HepG2 (cell line): ENCODE measurements around the gene POFUT2.

Experiments used
- EZH2 ChIP-seq: conservative IDR thresholded peaks from 2 replicates; pipeline ENCODE4 v1.6.1; 2012; ENCODE audit warnings: mild to moderate bottlenecking, low read depth, low read length, moderate library complexity
- ZNF256 ChIP-seq: sonication (generic); formaldehyde crosslinking; conservative IDR thresholded peaks from 2 replicates; pipeline ENCODE4 v1.4.0; 2020; ENCODE audit warnings: missing genetic modification reagents

DNA sequence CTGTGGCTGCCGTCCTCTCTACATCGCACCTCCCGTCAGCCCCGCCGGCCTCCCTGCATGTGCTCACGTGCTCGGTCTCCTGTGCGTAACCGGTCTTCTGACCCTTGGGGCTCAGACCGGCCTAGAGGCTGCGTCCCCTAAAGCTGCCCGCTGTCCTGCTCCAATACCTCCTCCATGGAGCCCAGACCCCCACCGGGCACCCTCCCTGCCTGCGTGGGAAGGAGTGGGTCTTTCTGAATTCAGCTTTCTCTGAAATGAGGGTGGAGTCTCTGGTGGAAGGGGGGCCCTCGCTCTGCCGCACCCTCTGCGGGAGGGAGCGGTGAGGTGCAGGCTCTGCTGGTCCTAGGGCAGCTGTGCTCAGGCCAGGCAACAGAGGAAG, 18.7 kb upstream of the POFUT2 start:
- no peak for TF ChIP-seq EZH2
- no peak for TF ChIP-seq ZNF256 (CRISPR knock-in tag)
